Heart left ventricle (tissue), 13 donors: ENCODE results near the gene LYST.

Experiments used
- POLR2A ChIP-seq, 2 donors: fragments of 450-650 bp; IDR thresholded peaks; one replicate each; pipeline ENCODE4 v1.6.1; 2017; ENCODE audit warnings: antibody characterized with exemption in 2 of 2, mild to moderate bottlenecking in 2 of 2, moderate library complexity in 2 of 2
- TF ChIP-seq, protein P1 (sequence below), 12 donors: fragments of 200-600 bp; sonication (generic) in 4 of 12; IDR thresholded peaks; one replicate each; pipeline versions ENCODE4 v1.5.0 to v1.8.0; 2018 to 2022; ENCODE audit warnings: antibody characterized with exemption in 12 of 12, mild to moderate bottlenecking in 5 of 12
- donor health status: ischemic (EF 13 %, LVEDD 7.1; RV severe dilation, severe dysfunction).
- donor health status: DM: no; HTN: yes; CAD: no.
- donor health status: DM: no; HTN: no; CAD: no.
- donor health status: ischemic (EF 25% LVEDD 6.9; RV normal size, moderate dysfunction).
- donor health status: ischemic (EF 25% LVEDD 5.7; RV mildly dilated, moderate dysfunction).
- donor health status: ischemic (EF 35%, LVEDD 5.7; RV mildly dilated, moderate dysfunction).
- donor health status: nonischemic (EF 11% LVEDD 7.7; RV severe dilation, severe dysfunction).
- donor health status: DM: yes; HTN: yes; CAD: no.
- donor health status: PGD.
- donor health status: ischemic (EF 29% LVEDD 5.4; RV normal size, mild dysfunction).
- donor health status: nonischemic (EF 23%, LVEDD 6.1; RV moderate dilation, normal function).

DNA sequence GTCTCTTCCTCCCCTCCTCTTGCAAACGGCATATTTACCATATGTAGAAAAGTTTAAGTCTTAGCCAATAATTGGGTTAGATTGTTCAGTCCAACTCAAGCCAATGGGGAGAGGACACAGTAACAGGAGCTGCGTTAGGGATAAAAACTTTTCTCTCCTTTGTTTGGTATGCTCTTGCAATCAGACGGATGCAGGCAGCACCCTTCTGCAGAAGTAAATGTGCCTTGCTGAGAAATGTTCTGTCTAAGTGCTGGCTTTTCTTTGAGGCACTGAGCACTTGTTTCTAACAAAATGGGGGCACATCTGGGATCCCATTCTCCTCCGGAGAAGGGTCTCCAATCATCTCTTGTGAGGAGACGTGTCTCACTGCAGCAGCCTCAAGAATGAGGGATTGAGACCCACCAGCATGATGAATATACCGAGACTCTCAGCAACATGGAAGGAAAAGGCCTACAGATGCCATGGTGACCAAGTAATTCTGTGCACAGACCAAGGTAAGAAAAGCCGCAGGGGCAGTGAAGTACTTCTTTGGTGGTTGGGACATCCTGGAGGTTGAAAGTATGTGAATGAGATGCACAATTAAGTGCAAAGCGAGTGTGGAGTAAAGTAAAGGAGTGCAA, 196.4 kb downstream of the LYST start:
- TF ChIP-seq, protein P1, sequence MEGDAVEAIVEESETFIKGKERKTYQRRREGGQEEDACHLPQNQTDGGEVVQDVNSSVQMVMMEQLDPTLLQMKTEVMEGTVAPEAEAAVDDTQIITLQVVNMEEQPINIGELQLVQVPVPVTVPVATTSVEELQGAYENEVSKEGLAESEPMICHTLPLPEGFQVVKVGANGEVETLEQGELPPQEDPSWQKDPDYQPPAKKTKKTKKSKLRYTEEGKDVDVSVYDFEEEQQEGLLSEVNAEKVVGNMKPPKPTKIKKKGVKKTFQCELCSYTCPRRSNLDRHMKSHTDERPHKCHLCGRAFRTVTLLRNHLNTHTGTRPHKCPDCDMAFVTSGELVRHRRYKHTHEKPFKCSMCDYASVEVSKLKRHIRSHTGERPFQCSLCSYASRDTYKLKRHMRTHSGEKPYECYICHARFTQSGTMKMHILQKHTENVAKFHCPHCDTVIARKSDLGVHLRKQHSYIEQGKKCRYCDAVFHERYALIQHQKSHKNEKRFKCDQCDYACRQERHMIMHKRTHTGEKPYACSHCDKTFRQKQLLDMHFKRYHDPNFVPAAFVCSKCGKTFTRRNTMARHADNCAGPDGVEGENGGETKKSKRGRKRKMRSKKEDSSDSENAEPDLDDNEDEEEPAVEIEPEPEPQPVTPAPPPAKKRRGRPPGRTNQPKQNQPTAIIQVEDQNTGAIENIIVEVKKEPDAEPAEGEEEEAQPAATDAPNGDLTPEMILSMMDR (IDR thresholded peaks at IDR 0.05), result no peak
- TF ChIP-seq POLR2A (IDR thresholded peaks at IDR 0.05), result no peak
